HG03108 (cell line): ENCODE data around the gene TADA2B.
"Not testable (repeated sequence)": the region's sequence is repeated elsewhere in the genome, so short reads cannot be mapped to it uniquely, and the experiment has no call there.

Experiments used
- ATAC-seq: cut with Tn5 transposase; IDR thresholded peaks from one replicate; pipeline ENCODE4 v1.9.1; 2021; ENCODE audit warnings: moderate library complexity; ENCODE audit not compliant: unreplicated experiment

Gene TADA2B

GRCh38 chr4:7076696-7077082 is 33.5 kb downstream of the TADA2B start:
- ATAC-seq, result no peak

DNA sequence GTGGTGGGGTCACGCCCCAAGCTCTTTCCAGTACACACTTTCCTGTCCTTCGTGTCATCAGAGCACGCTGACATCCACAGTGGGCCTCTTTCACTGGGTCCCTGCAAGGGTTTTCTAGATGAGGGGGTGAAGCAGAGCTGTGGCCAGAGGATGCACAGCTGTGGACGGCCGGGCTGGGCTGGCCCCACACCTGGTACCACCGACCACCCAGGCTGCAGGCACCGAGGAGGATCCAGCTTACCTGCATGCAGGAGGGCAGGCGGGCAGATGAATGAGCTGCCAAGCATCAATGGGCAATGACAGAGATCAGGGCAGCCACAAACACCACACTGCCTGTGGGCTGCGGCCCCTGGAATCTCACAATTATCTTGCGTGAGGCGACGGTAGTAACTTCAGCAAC is 34.2 kb downstream of the TADA2B start:
- no peak for ATAC-seq

DNA sequence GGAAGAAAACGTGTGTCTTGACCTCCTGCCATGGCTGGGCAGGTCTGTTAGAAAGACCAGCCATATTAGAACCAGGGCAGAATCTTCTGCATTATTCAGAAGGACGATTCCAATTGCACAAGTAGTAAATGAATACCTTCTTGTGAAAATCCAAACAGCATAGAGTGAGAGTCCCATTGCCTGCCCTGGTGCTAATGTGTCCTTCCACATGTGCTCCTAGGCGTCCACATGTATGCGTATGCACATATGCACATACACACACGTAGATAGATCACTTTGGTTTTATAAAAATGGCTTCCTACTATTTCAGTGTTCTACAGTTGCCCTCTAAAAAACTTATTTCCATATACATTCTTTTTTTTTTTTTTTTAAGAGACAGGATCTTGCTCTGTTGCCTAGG is 34.9 kb downstream of the TADA2B start:
- no peak for ATAC-seq

GRCh38 chr4:7079483-7079882 is 36.3 kb downstream of the TADA2B start:
- not testable (repeated sequence) for ATAC-seq

- not testable (repeated sequence) for ATAC-seq
Measured at GRCh38 chr4:7079909-7080308, 36.7 kb downstream of the TADA2B start.

GRCh38 chr4:7083597-7084563 is 40.7 kb downstream of the TADA2B start:
- ATAC-seq, result no peak

GRCh38 chr4:7084564-7084961 is 41.4 kb downstream of the TADA2B start:
- not testable (repeated sequence) for ATAC-seq

DNA sequence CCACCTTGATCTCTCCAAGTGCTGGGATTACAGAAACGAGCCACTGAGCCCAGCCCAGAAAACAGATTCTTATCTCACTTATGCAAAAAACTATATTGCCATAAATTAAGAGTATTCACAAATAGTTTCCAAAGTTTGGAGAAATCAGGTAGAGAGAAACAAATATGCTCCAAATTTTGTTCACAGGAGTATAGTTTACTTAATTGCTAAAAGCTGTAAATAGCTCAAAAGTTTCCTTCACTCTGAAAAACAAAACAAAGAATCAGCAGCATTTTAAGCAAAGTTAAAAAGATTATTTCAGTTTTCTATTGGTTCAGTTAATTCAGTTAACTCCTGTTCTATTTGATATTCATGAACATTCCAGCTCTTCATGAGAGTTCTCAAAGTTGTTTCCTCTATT is 43.2 kb downstream of the TADA2B start:
- ATAC-seq, result no peak

GRCh38 chr4:7087036-7087435 is 43.9 kb downstream of the TADA2B start:
- ATAC-seq, result no peak

DNA sequence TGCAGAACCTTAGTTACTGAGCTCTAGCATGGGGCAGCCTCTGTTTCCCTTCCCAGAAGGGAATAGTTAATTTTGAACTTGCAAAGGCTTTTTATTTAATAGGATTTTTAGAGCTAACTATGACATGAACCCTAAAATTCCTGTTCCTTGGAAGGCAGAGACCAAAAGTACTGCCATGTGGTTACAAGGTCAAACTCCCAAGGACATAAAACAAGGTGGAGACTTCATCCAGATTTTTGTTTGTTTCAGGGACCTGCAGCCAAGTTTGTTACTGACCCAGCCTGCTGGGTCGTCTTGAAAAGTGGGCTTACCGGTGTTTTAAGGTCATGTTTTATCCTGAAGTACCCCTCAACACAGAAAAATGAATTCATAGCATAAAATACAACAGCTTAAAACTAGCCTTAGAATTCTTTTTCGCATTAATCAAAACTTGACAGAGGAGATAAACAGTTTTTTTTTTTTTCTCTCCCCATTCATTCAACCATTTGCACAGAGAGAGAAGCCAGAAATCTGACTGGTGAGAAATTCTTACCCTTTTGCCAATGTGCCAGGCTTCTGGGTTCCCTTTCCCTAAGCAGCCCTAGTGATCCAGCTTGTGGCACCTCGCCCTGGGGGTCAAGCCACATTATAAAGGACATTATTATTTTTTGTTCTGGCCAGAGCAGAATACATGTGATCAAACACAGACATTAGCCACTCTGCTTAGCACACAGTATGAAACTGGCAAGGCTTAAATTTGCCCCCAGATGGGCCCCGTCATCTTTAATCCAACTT is 46.2 kb downstream of the TADA2B start:
- no peak for ATAC-seq

GRCh38 chr4:7092026-7092425 is 48.9 kb downstream of the TADA2B start:
- no peak for ATAC-seq

DNA sequence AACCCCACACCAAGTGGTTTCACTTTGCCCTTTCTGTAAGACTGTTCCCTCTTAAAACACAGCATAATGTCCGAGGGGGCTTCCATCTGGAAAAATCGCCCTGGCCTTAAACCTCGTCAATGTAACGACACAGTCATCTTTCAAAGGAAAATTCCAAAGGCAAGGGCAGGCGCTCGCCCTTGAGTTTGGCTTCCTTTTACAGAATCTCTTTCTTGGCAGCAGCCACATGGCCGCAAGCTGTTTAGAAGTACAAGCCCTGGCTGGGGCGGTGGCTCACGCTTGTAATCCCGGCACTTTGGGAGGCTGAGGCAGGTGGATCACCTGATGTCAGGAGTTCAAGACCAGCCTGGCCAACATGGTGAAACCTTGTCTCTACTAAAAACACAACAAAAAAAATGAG is 51.7 kb downstream of the TADA2B start:
- ATAC-seq, result no peak

DNA sequence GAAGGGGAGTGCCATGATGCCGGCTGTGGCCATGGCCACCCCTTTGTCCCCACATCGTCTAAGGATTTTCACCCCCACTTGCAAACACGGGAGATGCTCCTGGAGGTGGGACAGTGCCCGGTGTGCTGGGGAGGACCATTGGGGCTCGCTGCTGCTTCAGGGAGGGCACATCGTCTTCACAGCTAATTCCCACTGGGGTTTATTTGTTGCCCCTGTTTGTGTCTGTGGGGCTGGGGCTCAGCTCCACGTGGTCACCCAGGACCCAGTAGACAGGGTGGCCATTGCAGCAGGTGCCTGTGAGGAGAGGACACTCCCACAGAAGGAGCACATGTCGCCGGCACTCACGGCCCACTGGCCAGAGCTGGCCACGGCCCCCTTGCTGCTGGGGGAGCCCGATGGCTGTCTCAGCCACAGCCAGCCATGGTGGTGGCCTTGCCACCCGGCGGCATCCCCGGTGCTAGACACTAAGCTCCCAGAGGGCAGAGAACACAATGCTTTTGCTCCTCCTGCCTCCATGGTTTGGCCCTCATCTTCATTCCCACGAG is 52.5 kb downstream of the TADA2B start:
- ATAC-seq, result no peak

GRCh38 chr4:7096236-7096635 is 53.1 kb downstream of the TADA2B start:
- no peak for ATAC-seq

DNA sequence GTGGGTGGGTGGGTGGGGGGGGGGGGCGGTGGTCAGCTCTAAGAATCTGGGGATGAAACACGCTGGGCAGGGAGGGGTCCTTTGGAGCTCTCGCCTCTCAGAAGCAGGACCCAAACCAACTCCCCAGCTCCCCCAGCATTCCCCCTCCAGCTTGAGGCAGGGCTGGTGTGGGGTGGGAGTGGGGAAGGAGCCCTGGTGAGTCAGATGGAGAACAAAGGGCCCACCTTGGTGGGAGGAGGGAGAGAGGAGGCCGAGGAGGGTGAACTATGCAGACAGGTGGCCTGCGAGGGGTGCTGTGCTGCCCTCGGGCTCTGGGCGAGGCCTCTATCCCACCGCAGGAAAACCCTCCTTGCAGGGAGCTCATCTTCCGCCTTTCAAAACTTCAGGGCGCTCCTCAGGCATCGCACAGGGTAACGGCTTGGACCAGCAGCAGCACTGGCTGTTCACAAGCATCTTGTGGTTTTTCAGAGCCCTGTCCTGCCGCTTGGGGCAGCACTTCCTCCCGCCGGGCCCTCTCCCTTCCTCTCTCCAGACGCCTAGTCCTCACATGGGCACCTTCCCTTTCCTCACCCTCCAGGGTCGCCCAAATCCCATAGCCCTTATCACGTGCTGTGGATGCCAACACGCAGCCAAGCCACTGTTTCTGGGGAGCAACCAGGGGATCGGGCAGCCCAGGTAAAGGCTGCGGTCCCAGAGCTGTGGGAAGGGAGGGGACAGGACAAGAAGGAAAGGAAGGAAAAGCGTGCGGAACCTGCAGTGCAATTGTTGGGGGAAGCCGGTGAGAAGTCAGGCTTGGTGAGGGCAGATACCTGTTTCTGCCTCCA is 58.7 kb downstream of the TADA2B start:
- peak; percentile 73 for ATAC-seq

- ATAC-seq, result not testable (repeated sequence)
Measured at GRCh38 chr4:7102516-7102909, 59.3 kb downstream of the TADA2B start.

- ATAC-seq, result peak; percentile 65
Measured at GRCh38 chr4:7103031-7103606, 59.9 kb downstream of the TADA2B start.

DNA sequence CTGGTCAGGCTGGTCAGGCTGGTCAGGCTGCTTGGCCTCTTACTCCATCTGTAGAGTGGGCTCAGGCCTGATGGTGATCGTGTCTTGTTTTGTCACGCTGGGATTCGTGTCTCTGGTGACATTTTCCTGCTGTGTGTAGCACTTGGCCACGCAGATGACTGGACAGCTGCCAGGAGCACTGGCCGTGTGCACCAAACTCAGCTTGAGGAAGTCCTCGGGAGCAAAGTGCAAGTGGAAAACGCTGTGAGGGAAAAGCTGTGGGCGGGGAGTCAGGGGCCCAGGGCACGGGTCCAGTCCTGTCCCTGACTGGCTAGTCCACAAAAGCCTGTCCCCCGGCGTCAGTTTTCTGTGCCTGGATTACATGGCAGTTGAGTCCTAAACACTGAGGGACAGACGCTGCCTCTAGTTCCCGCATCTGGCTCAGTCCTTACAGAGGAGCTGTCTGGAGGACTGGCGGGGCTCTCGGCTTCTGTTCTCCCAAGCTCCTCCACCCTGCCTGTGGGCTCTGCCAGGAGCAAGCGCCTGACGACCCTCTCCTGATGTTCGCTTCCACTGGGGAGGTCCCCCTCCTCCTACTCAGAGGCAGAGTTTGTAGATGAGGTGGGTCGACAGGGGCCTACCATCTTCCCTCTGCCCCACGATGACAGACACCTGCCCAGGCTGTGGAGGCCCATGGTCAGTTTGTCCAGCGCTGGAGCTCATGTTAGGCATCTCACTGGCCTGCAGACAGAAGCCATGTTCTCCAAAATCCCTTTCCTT is 60.6 kb downstream of the TADA2B start:
- ATAC-seq, result peak; percentile 5

DNA sequence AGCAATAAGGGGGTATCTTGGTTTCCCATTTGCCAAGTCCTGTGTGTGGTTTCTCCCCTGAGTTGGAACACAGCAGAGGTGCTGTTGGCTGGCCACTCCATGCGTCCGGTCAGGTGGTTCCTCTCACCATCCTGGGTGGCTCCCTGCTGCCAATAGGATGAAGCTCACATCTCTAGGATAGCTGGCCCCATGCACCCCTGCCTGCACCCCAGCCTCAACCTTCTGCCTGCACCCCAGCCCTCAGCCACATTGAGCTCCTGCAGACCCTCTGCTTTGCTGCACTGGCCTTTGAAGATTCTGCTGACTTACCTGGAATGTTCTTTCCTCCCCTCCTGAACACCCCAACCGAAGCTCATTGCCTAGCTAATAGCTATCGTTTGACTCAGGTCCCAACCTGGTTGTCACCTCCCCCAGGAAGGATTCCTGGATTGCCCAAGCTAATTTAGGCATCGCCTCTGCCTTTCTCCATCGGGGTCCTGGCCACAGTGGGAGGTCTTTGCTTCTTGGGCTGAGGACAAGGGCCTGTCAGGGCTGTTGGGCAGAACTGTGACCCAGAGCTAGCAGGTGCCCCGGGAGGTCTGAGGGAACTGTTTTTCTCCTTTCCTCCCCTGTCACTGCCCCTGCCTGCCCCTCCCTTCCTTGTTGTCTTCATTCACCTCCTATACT is 61.3 kb downstream of the TADA2B start:
- ATAC-seq, result no peak
